Esophagus muscularis mucosa (tissue), 3 donors: Measurements from ENCODE around the gene DEPP1.

Source experiments
- CTCF ChIP-seq, 3 experiments: fragments of 200-600 bp in 2 of 3; fragments of 450-650 bp in 1 of 3; sonication (generic) in 2 of 3; IDR thresholded peaks; one replicate each; pipeline ENCODE4 v1.5.1; 2017 to 2019; ENCODE audit warnings: antibody characterized with exemption in 3 of 3, mild to moderate bottlenecking in 2 of 3, moderate library complexity in 1 of 3
- POLR2A ChIP-seq: fragments of 450-650 bp; IDR thresholded peaks from one replicate; pipeline ENCODE4 v1.6.1; 2017; ENCODE audit warnings: antibody characterized with exemption, moderate library complexity, mild to moderate bottlenecking, low read depth
- POLR2AphosphoS5 ChIP-seq, 2 donors: sonication (generic); formaldehyde crosslinking; IDR thresholded peaks; one replicate each; pipeline ENCODE4 v1.6.1; 2017; ENCODE audit warnings: antibody characterized with exemption in 2 of 2

DNA sequence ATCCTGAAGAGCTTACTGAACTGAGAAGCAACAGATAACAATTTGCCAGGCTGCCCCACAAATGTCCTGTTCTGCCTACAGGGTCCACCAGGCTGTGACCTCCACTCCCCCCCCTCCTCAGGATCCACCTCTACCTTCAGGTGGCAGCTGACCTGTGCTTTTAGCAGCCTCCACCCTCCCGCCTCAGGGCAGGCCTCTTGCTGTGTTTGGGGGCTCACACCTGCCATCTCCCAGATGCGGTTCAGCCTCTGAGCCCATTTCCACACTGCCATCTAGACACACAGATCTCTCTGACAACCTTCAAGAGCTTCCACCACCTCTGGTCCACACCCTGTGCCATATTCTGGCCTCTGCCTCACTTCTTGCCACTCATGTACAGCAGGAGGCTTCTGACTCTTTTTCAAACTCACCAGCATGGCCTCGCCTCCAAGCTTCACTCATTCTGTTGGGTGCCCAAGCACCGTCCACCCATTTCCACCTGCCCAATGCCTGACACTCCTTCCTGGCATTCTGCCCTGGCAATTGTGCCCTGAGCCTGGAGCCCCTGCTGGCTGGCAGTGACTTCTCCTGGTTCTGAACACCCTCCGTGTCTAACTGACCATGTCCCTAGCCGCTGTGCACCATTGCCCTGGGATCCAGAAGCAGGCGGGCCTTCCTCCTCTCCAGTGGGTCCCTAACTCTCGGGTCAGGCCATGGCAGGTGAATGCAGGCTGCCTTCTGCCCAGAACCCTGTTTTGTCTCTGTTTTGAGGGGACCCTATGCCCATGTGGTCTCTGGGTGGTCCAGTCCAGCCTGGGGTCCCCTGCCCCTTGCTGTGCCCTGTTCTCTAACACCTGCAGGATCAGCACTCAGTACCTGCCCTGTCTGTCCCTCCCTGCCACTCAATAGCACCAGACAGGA lies 49.0 kb downstream of the DEPP1 start:
- TF ChIP-seq CTCF (IDR thresholded peaks at IDR 0.05) (no peak), POLR2A (no peak), POLR2AphosphoS5 (IDR thresholded peaks at IDR 0.05) (no peak)
